ENCODE results near the gene TCF7L2.

- TF ChIP-seq POLR2A (IDR thresholded peaks at IDR 0.05) (no peak), CTCF (IDR thresholded peaks at IDR 0.05) (no peak)
Measured at GRCh38 chr10:112927980-112928379, 22.1 kb upstream of the TCF7L2 start.

All from tibial nerve (tissue), 3 donors.